Cardiac muscle cell (in vitro differentiated cells and primary cell): ENCODE results near the gene TEX53. TPM values are rescaled to one million over a fixed set of nuclear protein-coding genes. Genes with fewer than 3 reads are reported as not detected.

Experiments
- DNase-seq, 2 donors: peaks; one replicate each; pipeline versions ENCODE4 v3.0.0 to v3.0.0-alpha.2; 2010 to 2017; ENCODE audit warnings: low read depth in 1 of 2, low spot score in 1 of 2
- H3K27ac ChIP-seq: fragments of 200-600 bp; sonication (generic); 2 replicates; pipeline ENCODE4 v1.5.1; 2016
- H3K27me3 ChIP-seq: fragments of 200-600 bp; sonication (generic); 2 replicates; pipeline ENCODE4 v1.6.0; 2016; ENCODE audit warnings: control low read depth
- H3K36me3 ChIP-seq: fragments of 200-600 bp; sonication (generic); 2 replicates; pipeline ENCODE4 v1.5.1; 2016; ENCODE audit warnings: control low read depth
- H3K4me1 ChIP-seq: fragments of 200-600 bp; sonication (generic); 2 replicates; pipeline ENCODE4 v1.8.1; 2017; ENCODE audit warnings: low read depth, mild to moderate bottlenecking, mixed run types
- H3K4me3 ChIP-seq: fragments of 200-600 bp; sonication (generic); 2 replicates; pipeline ENCODE4 v1.5.1; 2016; ENCODE audit warnings: mild to moderate bottlenecking
- H3K9me3 ChIP-seq: fragments of 200-600 bp; sonication (generic); 2 replicates; pipeline ENCODE4 v1.5.1; 2017; ENCODE audit warnings: low read depth, mild to moderate bottlenecking, control low read depth
- CTCF ChIP-seq: IDR thresholded peaks from 2 replicates; pipeline ENCODE4 v1.5.1; 2012; ENCODE audit warnings: low read depth, mild to moderate bottlenecking, low read length
- polyA plus RNA-seq: library from polyadenylated mRNA; unstranded; fragments of >200 nt; fragmentation: Nextera tagmentation; extraction: Ambion mirVana; gene quantifications from 2 replicates; pipeline ENCODE4 v1.2.1, GENCODE V29; 2016
- total RNA-seq: library from RNA; depleted of rRNA; stranded (reverse); fragments of >200 nt; gene quantifications from 2 replicates; pipeline ENCODE4 v1.2.3, GENCODE V29; 2016

TEX53 gene
- total and polyA plus RNA-seq, 2 experiments from 2014 or later: not detected

DNA sequence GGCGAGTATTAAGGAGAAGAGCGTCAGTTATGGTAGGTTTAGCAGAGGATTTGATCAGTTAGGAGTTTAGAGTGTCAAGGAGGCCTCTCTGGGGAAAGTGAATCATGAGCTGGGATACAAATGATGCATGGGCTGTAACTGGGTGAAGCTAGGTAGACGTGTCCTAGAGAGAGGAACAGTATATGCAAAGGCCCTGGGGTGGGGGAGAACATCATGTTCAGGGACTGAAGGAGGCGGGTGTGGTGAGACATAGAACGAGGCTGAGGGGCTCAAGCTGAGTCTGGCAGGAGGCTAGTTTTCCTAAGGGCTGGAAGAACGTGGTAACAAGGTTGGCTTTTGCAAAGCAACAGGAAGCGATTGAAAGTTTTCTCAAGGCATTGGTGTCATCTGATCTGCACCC is 36.0 kb downstream of the TEX53 start:
- Histone ChIP-seq H3K4me3 (no peak overlapping the region), H3K36me3 (no peaks in the 10 kb centered on the region), H3K4me1 (no peaks in the 10 kb centered on the region), H3K9me3 (no peaks in the 10 kb centered on the region), H3K27ac (no peak overlapping the region), H3K27me3 (no peaks in the 10 kb centered on the region)
- TF ChIP-seq CTCF: no peak
- no peak for DNase-seq

- no peak overlapping the region for H3K4me3 ChIP-seq
- no peak for TF ChIP-seq CTCF
These were observed 38.3 kb downstream of the TEX53 start for GRCh38 chr9:114619191-114619761.

GRCh38 chr9:114616684-114617520 is 40.7 kb downstream of the TEX53 start:
- H3K27ac ChIP-seq: no peak overlapping the region
- H3K36me3 ChIP-seq: no peaks in the 10 kb centered on the region
- no peak overlapping the region for H3K4me3 ChIP-seq
- no peaks in the 10 kb centered on the region for H3K4me1 ChIP-seq
- H3K27me3 ChIP-seq: no peaks in the 10 kb centered on the region
- no peak for TF ChIP-seq CTCF
- DNase-seq: no peak
- no peaks in the 10 kb centered on the region for H3K9me3 ChIP-seq

More at GRCh38 chr9:114619191-114619761, 38.3 kb downstream of the TEX53 start:
- Histone ChIP-seq H3K27ac (no peak overlapping the region), H3K27me3 (no peaks in the 10 kb centered on the region), H3K4me1 (no peaks in the 10 kb centered on the region), H3K9me3 (no peaks in the 10 kb centered on the region), H3K36me3 (no peaks in the 10 kb centered on the region)
- DNase-seq: no peak

DNA sequence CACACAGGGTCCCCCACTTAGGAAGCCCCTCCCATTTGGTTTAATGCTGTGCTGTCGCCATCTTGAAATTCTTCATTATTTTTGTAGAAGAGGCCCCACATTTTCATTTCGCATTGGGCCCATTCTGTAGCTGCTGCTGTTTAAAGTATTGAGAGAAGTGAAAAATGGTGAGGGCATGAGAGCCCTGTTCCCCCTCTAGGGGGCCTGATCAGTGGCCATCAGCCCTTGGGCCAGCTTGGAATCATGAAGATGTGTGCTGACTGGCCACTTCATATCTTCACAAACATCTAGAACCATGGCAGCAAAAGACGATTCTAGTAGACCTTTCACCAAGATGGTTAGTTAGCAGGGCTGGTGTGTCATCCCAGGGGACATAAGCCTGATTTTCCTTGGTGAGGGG is 43.2 kb downstream of the TEX53 start:
- no peaks in the 10 kb centered on the region for H3K36me3 ChIP-seq
- DNase-seq: no peak
- no peak overlapping the region for H3K27ac ChIP-seq
- no peaks in the 10 kb centered on the region for H3K4me1 ChIP-seq
- TF ChIP-seq CTCF: no peak
- no peaks in the 10 kb centered on the region for H3K27me3 ChIP-seq
- H3K9me3 ChIP-seq: no peaks in the 10 kb centered on the region
- no peak overlapping the region for H3K4me3 ChIP-seq

DNA sequence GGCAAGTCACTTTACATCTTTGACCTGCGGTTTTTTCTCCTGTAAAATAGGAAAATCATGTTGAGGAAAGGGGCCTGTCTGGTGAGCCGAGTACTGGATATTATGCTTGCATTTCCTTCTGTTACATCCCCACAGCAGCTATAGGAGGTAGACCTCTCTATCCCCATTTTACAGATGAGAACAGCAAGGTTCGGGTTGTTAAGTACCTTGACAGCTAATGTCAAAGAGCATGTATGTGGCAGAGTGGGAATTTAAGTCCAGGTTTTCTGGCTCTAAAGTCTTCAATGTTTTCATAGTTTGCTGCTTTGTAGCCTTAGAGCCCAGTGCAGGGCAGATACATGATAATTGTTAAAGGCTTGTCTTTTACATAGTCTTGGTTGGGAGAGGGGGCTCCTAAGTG is 43.7 kb downstream of the TEX53 start:
- H3K36me3 ChIP-seq: no peaks in the 10 kb centered on the region
- no peak overlapping the region for H3K4me3 ChIP-seq
- H3K27ac ChIP-seq: no peak overlapping the region
- no peaks in the 10 kb centered on the region for H3K27me3 ChIP-seq
- no peak for TF ChIP-seq CTCF
- H3K9me3 ChIP-seq: no peaks in the 10 kb centered on the region
- H3K4me1 ChIP-seq: no peaks in the 10 kb centered on the region
- no peak for DNase-seq
